Liver (tissue), 9 donors: ENCODE measurements around the gene KRTAP10-9. TPM values are rescaled to one million over a fixed set of nuclear protein-coding genes. Genes with fewer than 3 reads are reported as not detected.

Experiments used
- DNase-seq: peaks from one replicate; pipeline ENCODE4 v3.0.0-alpha.2; 2017; ENCODE audit warnings: low spot score
- H3K27ac ChIP-seq, 2 donors: one replicate each; pipeline ENCODE4 v1.7.0; 2013; ENCODE audit warnings: inconsistent platforms in 2 of 2, low read length in 2 of 2, control low read depth in 1 of 2, low read depth in 1 of 2, mild to moderate bottlenecking in 1 of 2
- H3K27me3 ChIP-seq, 4 donors: one replicate each; pipeline versions ENCODE4 v1.6.1 to v1.7.0; 2013; ENCODE audit warnings: low read length in 3 of 4, inconsistent platforms in 1 of 4, mild to moderate bottlenecking in 1 of 4, moderate library complexity in 1 of 4; ENCODE audit not compliant: control insufficient read depth in 4 of 4, insufficient read depth in 4 of 4
- H3K36me3 ChIP-seq, 4 donors: one replicate each; pipeline versions ENCODE4 v1.6.1 to v1.7.0; 2013; ENCODE audit warnings: low read length in 3 of 4, mild to moderate bottlenecking in 3 of 4, low read depth in 1 of 4, moderate library complexity in 1 of 4; ENCODE audit not compliant: control insufficient read depth in 4 of 4, insufficient read depth in 3 of 4
- H3K4me1 ChIP-seq, 4 donors: one replicate each; pipeline versions ENCODE4 v1.6.1 to v1.7.0; 2013; ENCODE audit warnings: low read length in 3 of 4, mild to moderate bottlenecking in 3 of 4, moderate library complexity in 1 of 4; ENCODE audit not compliant: control insufficient read depth in 4 of 4, insufficient read depth in 4 of 4
- H3K4me3 ChIP-seq, 3 donors: one replicate each; pipeline versions ENCODE4 v1.6.1 to v1.7.0; 2013; ENCODE audit warnings: low read length in 3 of 3, control low read depth in 1 of 3, low read depth in 1 of 3, mild to moderate bottlenecking in 1 of 3
- H3K9ac ChIP-seq, 2 donors: one replicate each; pipeline ENCODE4 v1.7.0; 2013; ENCODE audit warnings: low read length in 2 of 2, mild to moderate bottlenecking in 2 of 2, moderate library complexity in 2 of 2, control low read depth in 1 of 2, low read depth in 1 of 2
- H3K9me3 ChIP-seq, 4 donors: one replicate each; pipeline versions ENCODE4 v1.6.1 to v1.7.0; 2013; ENCODE audit warnings: low read length in 3 of 4; ENCODE audit not compliant: control insufficient read depth in 4 of 4
- FOXA1 ChIP-seq: IDR thresholded peaks from 2 replicates; pipeline ENCODE4 v1.6.1; 2016; ENCODE audit warnings: antibody characterized with exemption
- FOXA2 ChIP-seq: IDR thresholded peaks from 2 replicates; pipeline ENCODE4 v1.6.1; 2016; ENCODE audit warnings: antibody characterized with exemption
- GABPA ChIP-seq, 2 donors: IDR thresholded peaks in 1 of 2; conservative IDR thresholded peaks in 1 of 2; 2 replicates each; pipeline ENCODE4 v1.6.1; 2016; ENCODE audit warnings: antibody characterized with exemption in 2 of 2, mild to moderate bottlenecking in 1 of 2, moderate library complexity in 1 of 2
- HNF4A ChIP-seq, 2 donors: conservative IDR thresholded peaks; 2 replicates each; pipeline ENCODE4 v1.6.1; 2016; ENCODE audit warnings: antibody characterized with exemption in 2 of 2, mild to moderate bottlenecking in 2 of 2
- HNF4G ChIP-seq: IDR thresholded peaks from 2 replicates; pipeline ENCODE4 v1.6.1; 2016; ENCODE audit warnings: antibody characterized with exemption
- JUND ChIP-seq, 2 donors: IDR thresholded peaks; 2 replicates each; pipeline ENCODE4 v1.6.1; 2016; ENCODE audit warnings: antibody characterized with exemption in 2 of 2
- NR2F2 ChIP-seq: IDR thresholded peaks from 2 replicates; pipeline ENCODE4 v1.6.1; 2016; ENCODE audit warnings: antibody characterized with exemption
- RAD21 ChIP-seq, 2 donors: IDR thresholded peaks; 2 replicates each; pipeline ENCODE4 v1.6.1; 2016; ENCODE audit warnings: antibody characterized with exemption in 2 of 2, mild to moderate bottlenecking in 2 of 2
- RXRA ChIP-seq, 2 donors: IDR thresholded peaks; 2 replicates each; pipeline ENCODE4 v1.6.1; 2017 to 2018; ENCODE audit warnings: antibody characterized with exemption in 2 of 2, mild to moderate bottlenecking in 1 of 2
- SP1 ChIP-seq: IDR thresholded peaks from 2 replicates; pipeline ENCODE4 v1.6.1; 2018; ENCODE audit warnings: antibody characterized with exemption, mild to moderate bottlenecking
- YY1 ChIP-seq: IDR thresholded peaks from 2 replicates; pipeline ENCODE4 v1.6.1; 2016; ENCODE audit warnings: antibody characterized with exemption, mild to moderate bottlenecking
- WGBS: extraction: QIAGEN DNeasy Blood & Tissue Kit; methylation state at CpG from one replicate; pipeline ENCODE4 v1.1.7; 2013; 5-methylcytosine and 5-hydroxymethylcytosine counted together
- polyA plus RNA-seq, 2 donors: library from polyadenylated mRNA; stranded (reverse) in 1 of 2; unstranded in 1 of 2; fragments of 200-250 nt in 1 of 2; fragments of >200 nt in 1 of 2; fragmentation: Nextera tagmentation in 1 of 2; extraction: Ambion mirVana in 1 of 2; gene quantifications; one replicate each; pipeline versions ENCODE4 v1.2.1 to v1.2.3, GENCODE V29; 2013 to 2015
- total RNA-seq, 2 donors: library from RNA; depleted of rRNA; stranded (reverse); fragments of >200 nt; gene quantifications; one replicate each; pipeline ENCODE4 v1.2.3, GENCODE V29; 2014
- TF ChIP-seq, protein P1 (sequence below): IDR thresholded peaks from 2 replicates; pipeline ENCODE4 v1.6.1; 2016; ENCODE audit warnings: antibody characterized with exemption
- TF ChIP-seq, protein P2 (sequence below): fragments of 150-350 bp; IDR thresholded peaks from 2 replicates; pipeline ENCODE4 v1.5.1; 2017; ENCODE audit warnings: improper control_type of control experiment, low read depth, low read length; ENCODE audit not compliant: missing input control
- TF ChIP-seq, protein P3 (sequence below): IDR thresholded peaks from 2 replicates; pipeline ENCODE4 v1.6.1; 2016; ENCODE audit warnings: antibody characterized with exemption
- TF ChIP-seq, protein P4 (sequence below): IDR thresholded peaks from 2 replicates; pipeline ENCODE4 v1.6.1; 2016; ENCODE audit warnings: antibody characterized with exemption
- donor health status: healthy.
- donor health status: healthy.
- donor health status: healthy.
- donor health status: healthy.
- donor health status: healthy.

KRTAP10-9 gene
- total and polyA plus RNA-seq, 4 donors = not detected

DNA sequence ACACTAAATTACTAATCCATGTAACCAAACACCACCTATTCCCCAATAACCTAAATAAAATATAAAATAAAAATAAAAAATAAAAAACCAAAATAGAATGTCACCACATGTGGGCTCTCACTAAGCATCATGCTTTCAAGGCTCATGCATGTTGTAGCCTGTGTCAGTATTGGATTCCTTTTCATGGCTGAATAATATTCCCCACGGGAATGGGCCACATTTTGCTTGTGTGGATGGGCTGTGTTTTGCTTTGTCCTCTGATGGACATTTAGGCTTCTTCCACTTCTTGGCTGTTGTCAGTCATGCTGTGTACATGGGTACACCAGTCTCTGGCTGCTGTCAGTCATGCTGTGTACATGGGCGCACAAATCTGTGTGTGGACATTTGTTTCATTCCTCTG, 37.8 kb upstream of the KRTAP10-9 start:
- H3K27me3 ChIP-seq = no peaks in the 10 kb centered on the region
- no peak overlapping the region for H3K9ac ChIP-seq
- H3K9me3 ChIP-seq = peaks cover 0 to 6% (median 0%) of the 10 kb centered on the region in 4 donors
- no peak overlapping the region for H3K4me3 ChIP-seq
- H3K4me1 ChIP-seq = peaks cover 1 to 24% (median 15%) of the 10 kb centered on the region in 4 donors
- H3K36me3 ChIP-seq = no peaks in the 10 kb centered on the region
- TF ChIP-seq SP1 = no peak
- no peak for TF ChIP-seq FOXA1
- no peak for TF ChIP-seq NR2F2
- no peak for TF ChIP-seq HNF4G
- no peak for TF ChIP-seq YY1
- TF ChIP-seq, protein P1, sequence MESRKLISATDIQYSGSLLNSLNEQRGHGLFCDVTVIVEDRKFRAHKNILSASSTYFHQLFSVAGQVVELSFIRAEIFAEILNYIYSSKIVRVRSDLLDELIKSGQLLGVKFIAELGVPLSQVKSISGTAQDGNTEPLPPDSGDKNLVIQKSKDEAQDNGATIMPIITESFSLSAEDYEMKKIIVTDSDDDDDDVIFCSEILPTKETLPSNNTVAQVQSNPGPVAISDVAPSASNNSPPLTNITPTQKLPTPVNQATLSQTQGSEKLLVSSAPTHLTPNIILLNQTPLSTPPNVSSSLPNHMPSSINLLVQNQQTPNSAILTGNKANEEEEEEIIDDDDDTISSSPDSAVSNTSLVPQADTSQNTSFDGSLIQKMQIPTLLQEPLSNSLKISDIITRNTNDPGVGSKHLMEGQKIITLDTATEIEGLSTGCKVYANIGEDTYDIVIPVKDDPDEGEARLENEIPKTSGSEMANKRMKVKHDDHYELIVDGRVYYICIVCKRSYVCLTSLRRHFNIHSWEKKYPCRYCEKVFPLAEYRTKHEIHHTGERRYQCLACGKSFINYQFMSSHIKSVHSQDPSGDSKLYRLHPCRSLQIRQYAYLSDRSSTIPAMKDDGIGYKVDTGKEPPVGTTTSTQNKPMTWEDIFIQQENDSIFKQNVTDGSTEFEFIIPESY = no peak
- TF ChIP-seq RXRA (IDR thresholded peaks at IDR 0.05) = no peak
- no peak for DNase-seq
- 95% methylated on average over 2 of the region's 2 CpGs for WGBS
- H3K27ac ChIP-seq = no peak overlapping the region

DNA sequence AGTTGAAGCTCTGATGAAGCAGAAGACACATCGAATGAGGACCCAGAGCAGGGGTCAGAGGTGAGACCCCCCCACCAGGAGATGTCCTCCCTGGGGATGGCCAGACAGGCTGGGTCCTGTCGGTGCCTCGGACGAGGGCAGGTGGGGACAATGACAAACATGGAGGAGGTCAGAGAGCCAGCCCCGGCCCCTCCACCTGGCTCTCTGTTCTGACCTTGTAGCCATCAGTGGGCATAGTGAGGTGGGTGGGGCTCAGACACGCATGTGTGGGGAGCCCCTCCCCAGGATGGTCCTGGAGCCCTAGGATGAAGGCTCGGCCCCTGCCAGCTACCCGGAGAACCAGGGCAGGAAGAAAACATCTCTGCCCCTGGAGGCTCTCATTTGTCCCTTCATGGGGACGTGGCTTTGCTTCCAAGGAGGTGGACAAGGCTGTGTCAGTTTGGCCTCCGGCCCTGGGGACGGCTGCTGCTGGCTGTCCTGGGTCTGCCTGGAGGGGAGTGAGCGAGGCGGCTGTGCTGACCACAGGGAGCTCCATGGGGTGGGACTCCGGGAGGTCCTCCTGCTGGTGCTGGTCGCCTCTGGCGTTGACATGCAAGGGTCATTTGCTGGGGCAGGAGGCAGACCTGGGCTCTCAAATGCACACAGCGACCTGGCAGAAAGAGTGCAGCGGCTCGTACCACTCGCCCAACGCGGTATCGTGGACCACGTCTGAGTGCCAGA, 37.1 kb upstream of the KRTAP10-9 start:
- WGBS = 79% methylated on average over 24 of the region's 24 CpGs
- Histone ChIP-seq H3K9ac (no peak overlapping the region), H3K9me3 (peaks cover 0 to 6% (median 0%) of the 10 kb centered on the region in 4 donors), H3K4me3 (no peak overlapping the region), H3K27me3 (no peaks in the 10 kb centered on the region), H3K4me1 (peaks cover 1 to 27% (median 16%) of the 10 kb centered on the region in 4 donors), H3K27ac (no peak overlapping the region), H3K36me3 (no peaks in the 10 kb centered on the region)
- no peak for TF ChIP-seq YY1
- TF ChIP-seq, protein P2, sequence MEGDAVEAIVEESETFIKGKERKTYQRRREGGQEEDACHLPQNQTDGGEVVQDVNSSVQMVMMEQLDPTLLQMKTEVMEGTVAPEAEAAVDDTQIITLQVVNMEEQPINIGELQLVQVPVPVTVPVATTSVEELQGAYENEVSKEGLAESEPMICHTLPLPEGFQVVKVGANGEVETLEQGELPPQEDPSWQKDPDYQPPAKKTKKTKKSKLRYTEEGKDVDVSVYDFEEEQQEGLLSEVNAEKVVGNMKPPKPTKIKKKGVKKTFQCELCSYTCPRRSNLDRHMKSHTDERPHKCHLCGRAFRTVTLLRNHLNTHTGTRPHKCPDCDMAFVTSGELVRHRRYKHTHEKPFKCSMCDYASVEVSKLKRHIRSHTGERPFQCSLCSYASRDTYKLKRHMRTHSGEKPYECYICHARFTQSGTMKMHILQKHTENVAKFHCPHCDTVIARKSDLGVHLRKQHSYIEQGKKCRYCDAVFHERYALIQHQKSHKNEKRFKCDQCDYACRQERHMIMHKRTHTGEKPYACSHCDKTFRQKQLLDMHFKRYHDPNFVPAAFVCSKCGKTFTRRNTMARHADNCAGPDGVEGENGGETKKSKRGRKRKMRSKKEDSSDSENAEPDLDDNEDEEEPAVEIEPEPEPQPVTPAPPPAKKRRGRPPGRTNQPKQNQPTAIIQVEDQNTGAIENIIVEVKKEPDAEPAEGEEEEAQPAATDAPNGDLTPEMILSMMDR = no peak
- no peak for TF ChIP-seq NR2F2
- TF ChIP-seq, protein P3, sequence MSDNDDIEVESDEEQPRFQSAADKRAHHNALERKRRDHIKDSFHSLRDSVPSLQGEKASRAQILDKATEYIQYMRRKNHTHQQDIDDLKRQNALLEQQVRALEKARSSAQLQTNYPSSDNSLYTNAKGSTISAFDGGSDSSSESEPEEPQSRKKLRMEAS = no peak
- TF ChIP-seq RAD21 (IDR thresholded peaks at IDR 0.05) = no peak
- TF ChIP-seq HNF4G = no peak
- TF ChIP-seq FOXA2 = no peak
- TF ChIP-seq, protein P4, sequence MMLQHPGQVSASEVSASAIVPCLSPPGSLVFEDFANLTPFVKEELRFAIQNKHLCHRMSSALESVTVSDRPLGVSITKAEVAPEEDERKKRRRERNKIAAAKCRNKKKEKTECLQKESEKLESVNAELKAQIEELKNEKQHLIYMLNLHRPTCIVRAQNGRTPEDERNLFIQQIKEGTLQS = no peak
- no peak for TF ChIP-seq RXRA (IDR thresholded peaks at IDR 0.05)
- no peak for TF ChIP-seq HNF4A (conservative IDR thresholded peaks at IDR 0.05)
- no peak for TF ChIP-seq GABPA (IDR thresholded peaks at IDR 0.05 in 1 of 2, conservative IDR thresholded peaks at IDR 0.05 in 1 of 2)
- TF ChIP-seq JUND (IDR thresholded peaks at IDR 0.05) = no peak
- no peak for TF ChIP-seq FOXA1
- DNase-seq = no peak
